A673 (cell line): ENCODE results near the gene PPP1R11. TPM values are rescaled to one million over a fixed set of nuclear protein-coding genes. Genes with fewer than 3 reads are reported as not detected.

ENCODE experiments used
- BruUV-seq: library from RNA; stranded (reverse); fragments of 400-500 nt; replicated peaks from 2 replicates; lab custom pipeline; 2021; lab: Mats Ljungman, UMichigan
- CTCF ChIA-PET: fragments of 300-600 bp; sonication (Branson Sonifier 250); formaldehyde crosslinking; loops from one replicate; lab custom pipeline; 2022; ENCODE audit warnings: antibody characterized with exemption; lab: Charles Lee
- POLR2A ChIA-PET: fragments of 300-600 bp; sonication (Branson Sonifier 250); formaldehyde crosslinking; loops from one replicate; lab custom pipeline; 2022; ENCODE audit warnings: antibody characterized with exemption; ENCODE audit not compliant: low non-redundant PET; lab: Charles Lee
- DNase-seq: peaks from one replicate; pipeline ENCODE4 v3.0.0-alpha.2; 2015; ENCODE audit warnings: low spot score
- H3K27ac ChIP-seq: fragments of 200-600 bp; sonication (generic); 2 replicates; pipeline ENCODE4 v1.5.1; 2016; ENCODE audit warnings: mixed run types, low read depth, mild to moderate bottlenecking, mixed read lengths, antibody characterized with exemption, low read length; ENCODE audit not compliant: poor library complexity, severe bottlenecking
- H3K27me3 ChIP-seq: fragments of 200-600 bp; sonication (generic); replicated peaks from 2 replicates; pipeline ENCODE4 v1.6.1; 2017; ENCODE audit warnings: mixed run types, low read depth, mild to moderate bottlenecking, mixed read lengths, antibody characterized with exemption, low read length; ENCODE audit not compliant: insufficient read depth, poor library complexity
- H3K36me3 ChIP-seq: fragments of 200-600 bp; sonication (generic); 2 replicates; pipeline ENCODE4 v1.6.1; 2016; ENCODE audit warnings: mixed run types, mild to moderate bottlenecking, mixed read lengths, antibody characterized with exemption, low read length; ENCODE audit not compliant: insufficient read depth, poor library complexity, severe bottlenecking
- H3K4me1 ChIP-seq: fragments of 200-600 bp; sonication (generic); 2 replicates; pipeline ENCODE4 v1.6.1; 2017; ENCODE audit warnings: mixed run types, mild to moderate bottlenecking, mixed read lengths, antibody characterized with exemption, low read length; ENCODE audit not compliant: insufficient read depth, poor library complexity, severe bottlenecking
- H3K4me3 ChIP-seq: fragments of 200-600 bp; sonication (generic); 2 replicates; pipeline ENCODE4 v1.5.1; 2016; ENCODE audit warnings: low read depth, mixed run types, mild to moderate bottlenecking, mixed read lengths, low read length; ENCODE audit not compliant: poor library complexity, severe bottlenecking
- H3K9me3 ChIP-seq: fragments of 200-600 bp; sonication (generic); 2 replicates; pipeline ENCODE4 v1.6.1; 2016; ENCODE audit warnings: mixed run types, low read depth, mild to moderate bottlenecking, mixed read lengths, antibody characterized with exemption, low read length; ENCODE audit not compliant: poor library complexity, severe bottlenecking
- EZH2 ChIP-seq: fragments of 200-600 bp; sonication (generic); IDR thresholded peaks from 2 replicates; pipeline ENCODE4 v1.6.1; 2017; ENCODE audit warnings: borderline replicate concordance, low read depth, mild to moderate bottlenecking, mixed read lengths, antibody characterized with exemption, low read length; ENCODE audit not compliant: poor library complexity, severe bottlenecking
- intact Hi-C: fragments of 100-400 bp; cut with micrococcal nuclease; formaldehyde crosslinking; loops from one replicate; pipeline ENCODE4 v1.10.0; 2022; ENCODE audit not compliant: unreplicated experiment
- total RNA-seq: library from RNA; stranded (reverse); gene quantifications from 2 replicates; pipeline ENCODE4 v1.2.3, GENCODE V29; 2021
- TF ChIP-seq, protein P1 (sequence below): fragments of 300-800, 200-600 bp; sonication (generic); conservative IDR thresholded peaks from 2 replicates; pipeline ENCODE4 v1.5.1; 2017; ENCODE audit warnings: low read depth, mild to moderate bottlenecking, antibody characterized with exemption, low read length, moderate library complexity, mixed read lengths

The PPP1R11 gene
- total RNA-seq, 1 experiment from 2014 or later = 46.2 TPM

DNA sequence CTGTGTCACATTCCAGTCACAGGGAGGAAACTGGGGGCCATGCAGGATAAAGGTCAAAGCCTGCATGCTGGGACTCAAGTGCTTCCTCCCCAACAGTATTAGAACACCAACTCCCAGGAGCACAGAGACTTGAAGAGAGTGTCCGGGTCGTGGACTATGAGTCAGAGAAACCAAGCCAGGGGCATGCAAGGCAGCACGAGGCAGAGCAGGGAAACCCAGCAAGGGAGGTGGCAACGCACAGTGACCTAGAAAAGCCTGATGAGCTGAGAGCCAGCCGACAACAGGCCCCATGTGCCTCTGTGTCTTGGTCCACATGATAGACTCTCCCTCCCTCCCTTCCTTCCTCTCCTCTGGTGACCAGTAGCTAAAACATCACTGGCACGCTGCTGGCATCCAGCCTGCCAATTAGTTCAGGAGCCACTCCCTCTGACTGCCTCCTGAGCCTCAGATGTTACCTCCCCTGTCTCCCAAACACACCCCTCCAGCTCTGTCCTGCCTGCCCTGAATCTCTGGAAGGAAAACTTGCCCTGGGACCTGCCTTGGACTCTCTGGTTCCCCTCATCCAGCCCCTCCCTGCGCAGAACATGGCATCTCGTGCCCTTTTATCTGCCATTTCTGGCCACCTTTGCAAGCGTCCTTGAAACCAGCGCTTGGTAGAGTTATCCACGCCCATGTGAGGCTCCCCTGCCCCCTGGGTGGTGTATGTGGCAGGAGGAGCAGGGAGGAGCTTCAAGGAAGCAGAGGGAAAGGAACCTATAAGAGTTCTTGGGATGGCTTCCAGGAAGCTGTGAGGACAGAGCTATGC lies 24.8 kb downstream of the PPP1R11 start:
- intact Hi-C loops = no loop called here
- no TSS peak for BruUV-seq
- POLR2A ChIA-PET = no interaction called here
- Histone ChIP-seq H3K27me3 (peaks cover 56% of the 10 kb centered on the region), H3K36me3 (no peaks in the 10 kb centered on the region), H3K4me3 (no peak overlapping the region), H3K4me1 (no peaks in the 10 kb centered on the region), H3K27ac (no peak overlapping the region), H3K9me3 (no peaks in the 10 kb centered on the region)
- CTCF ChIA-PET = interaction anchor here (1.2 kb wide), 1 partner anchor 11 kb away, joined by 3 read pairs; no protein-coding TSS in a partner anchor
- TF ChIP-seq, protein P1, sequence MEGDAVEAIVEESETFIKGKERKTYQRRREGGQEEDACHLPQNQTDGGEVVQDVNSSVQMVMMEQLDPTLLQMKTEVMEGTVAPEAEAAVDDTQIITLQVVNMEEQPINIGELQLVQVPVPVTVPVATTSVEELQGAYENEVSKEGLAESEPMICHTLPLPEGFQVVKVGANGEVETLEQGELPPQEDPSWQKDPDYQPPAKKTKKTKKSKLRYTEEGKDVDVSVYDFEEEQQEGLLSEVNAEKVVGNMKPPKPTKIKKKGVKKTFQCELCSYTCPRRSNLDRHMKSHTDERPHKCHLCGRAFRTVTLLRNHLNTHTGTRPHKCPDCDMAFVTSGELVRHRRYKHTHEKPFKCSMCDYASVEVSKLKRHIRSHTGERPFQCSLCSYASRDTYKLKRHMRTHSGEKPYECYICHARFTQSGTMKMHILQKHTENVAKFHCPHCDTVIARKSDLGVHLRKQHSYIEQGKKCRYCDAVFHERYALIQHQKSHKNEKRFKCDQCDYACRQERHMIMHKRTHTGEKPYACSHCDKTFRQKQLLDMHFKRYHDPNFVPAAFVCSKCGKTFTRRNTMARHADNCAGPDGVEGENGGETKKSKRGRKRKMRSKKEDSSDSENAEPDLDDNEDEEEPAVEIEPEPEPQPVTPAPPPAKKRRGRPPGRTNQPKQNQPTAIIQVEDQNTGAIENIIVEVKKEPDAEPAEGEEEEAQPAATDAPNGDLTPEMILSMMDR = no peak
- no peak for TF ChIP-seq EZH2
- DNase-seq = no peak

DNA sequence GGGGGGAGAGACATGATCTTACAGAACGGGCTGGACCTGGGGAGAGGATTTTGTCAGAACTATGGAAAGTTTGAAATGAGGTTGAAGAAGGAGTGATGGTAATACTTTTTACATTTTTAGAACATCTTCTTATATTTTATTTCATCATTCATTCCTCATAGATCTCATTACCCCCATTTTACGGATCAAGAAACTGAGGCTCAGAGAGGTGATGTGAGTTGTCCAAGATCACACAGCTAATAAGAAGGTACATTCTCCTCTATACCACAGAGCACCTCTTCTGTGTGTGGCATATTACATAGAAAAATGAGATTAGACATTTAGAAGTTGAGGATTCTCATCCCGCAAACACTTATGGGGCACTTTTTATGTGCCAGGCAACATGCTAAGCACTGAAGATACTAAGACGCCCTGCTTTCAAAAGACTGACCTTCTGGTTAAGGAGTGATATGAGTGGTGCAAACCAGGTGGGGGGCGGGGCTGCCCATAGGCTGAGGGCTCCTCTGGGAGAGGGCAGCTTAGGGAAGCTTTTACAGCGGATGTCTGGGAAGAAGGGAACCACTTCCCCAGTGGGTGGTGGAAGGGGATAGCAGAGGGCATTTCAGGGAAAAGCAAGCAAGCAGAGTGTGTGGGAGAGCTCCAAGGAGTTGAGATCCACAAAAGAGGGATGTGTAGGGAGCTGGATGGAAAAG lies 26.0 kb downstream of the PPP1R11 start:
- Histone ChIP-seq H3K36me3 (no peaks in the 10 kb centered on the region), H3K27ac (no peak overlapping the region), H3K4me1 (no peaks in the 10 kb centered on the region), H3K4me3 (no peak overlapping the region), H3K27me3 (peaks cover 62% of the 10 kb centered on the region), H3K9me3 (no peaks in the 10 kb centered on the region)
- TF ChIP-seq, protein P1 = no peak
- no peak for TF ChIP-seq EZH2
- no peak for DNase-seq
- CTCF ChIA-PET = no interaction called here
- BruUV-seq = no TSS peak
- intact Hi-C loops = no loop called here
- POLR2A ChIA-PET = no interaction called here

DNA sequence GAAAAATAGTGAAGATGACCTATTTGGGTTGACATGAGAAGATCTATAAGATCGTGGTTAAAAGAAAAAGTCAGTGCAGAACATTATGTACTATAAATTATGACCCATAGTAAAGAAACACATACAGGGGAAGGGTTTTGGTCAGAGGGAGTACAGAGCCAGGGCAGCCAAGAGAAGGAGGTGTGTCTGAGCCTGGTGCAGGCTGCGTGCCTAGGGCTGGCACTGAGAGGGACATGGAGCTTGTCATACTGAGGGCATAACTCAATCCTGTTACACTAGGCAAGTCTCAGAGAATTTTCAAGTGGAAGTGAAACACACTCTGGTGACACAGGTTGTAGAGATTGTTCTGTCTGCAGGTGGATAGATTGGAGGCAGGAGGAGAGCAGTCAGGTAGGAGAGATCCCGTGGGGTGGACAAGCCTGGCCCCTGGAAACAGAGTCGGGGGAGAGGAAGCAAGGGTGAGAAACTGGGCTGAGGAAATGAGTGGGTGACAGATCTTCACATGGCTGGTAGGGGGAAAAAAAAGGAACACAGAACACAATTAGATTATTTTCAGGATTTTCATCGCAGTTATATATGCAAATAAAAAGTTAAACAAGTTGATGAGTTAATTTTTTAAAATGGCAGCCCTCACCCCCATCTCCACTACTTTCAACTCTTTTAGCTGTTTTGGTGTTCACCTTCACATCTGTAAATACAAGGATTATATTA lies 27.1 kb downstream of the PPP1R11 start:
- H3K27me3 ChIP-seq = peaks cover 65% of the 10 kb centered on the region
- H3K27ac ChIP-seq = no peak overlapping the region
- DNase-seq = no peak
- ChIA-PET POLR2A (interaction anchor here (0.7 kb wide), 1 partner anchor 8 kb away, joined by 3 read pairs; no protein-coding TSS in a partner anchor), CTCF (interaction anchor here (0.7 kb wide), 1 partner anchor 38 kb away, joined by 5 read pairs; no protein-coding TSS in a partner anchor)
- intact Hi-C loops = no loop called here
- H3K9me3 ChIP-seq = no peaks in the 10 kb centered on the region
- no TSS peak for BruUV-seq
- H3K4me3 ChIP-seq = no peak overlapping the region
- H3K4me1 ChIP-seq = no peaks in the 10 kb centered on the region
- no peak for TF ChIP-seq EZH2
- TF ChIP-seq, protein P1 = no peak
- H3K36me3 ChIP-seq = no peaks in the 10 kb centered on the region
